ENCODE measurements around the gene AKAP13. TPM values are rescaled to one million over a fixed set of nuclear protein-coding genes. Genes with fewer than 3 reads are reported as not detected.

AKAP13 gene
- total and polyA plus RNA-seq, 2 of the 8 experiments (the other 6 are each of a cell fraction or from before 2014, with no cell fraction given) = 14.0 to 46.2 TPM

- Histone ChIP-seq H3K4me1 (replicated peaks in 1 of 4; ENCODE audit: control insufficient read depth in 3 of 4, insufficient read depth in 4 of 4, low read length in 3 of 4) (peaks cover 0 to 5% (median 0%) of the 10 kb centered on the region in 4 experiments; a peak in 1 of 7 replicates), H3K9me3 (ENCODE audit: insufficient read depth in 2 of 2, low read depth in 1 of 2, low read length in 1 of 2) (no peaks in the 10 kb centered on the region), H4K91ac (replicated peaks; ENCODE audit: insufficient read length, low read length) (no peak overlapping the region), H3K4me2 (ENCODE audit: insufficient read depth in 1 of 2, low read depth in 2 of 2, low read length in 2 of 2) (no peak overlapping the region), H3K27me3 (replicated peaks in 1 of 4; ENCODE audit: control insufficient read depth in 3 of 4, extremely low read depth in 1 of 4, insufficient read depth in 3 of 4, low read length in 3 of 4) (no peaks in the 10 kb centered on the region), H3K9ac (replicated peaks in 1 of 4; ENCODE audit: extremely low read depth in 1 of 4, low read depth in 3 of 4, low read length in 3 of 4) (no peak overlapping the region), H3K4ac (replicated peaks; ENCODE audit: insufficient read length, low read depth, low read length) (no peak overlapping the region), H2AFZ (ENCODE audit: low read length) (no peak overlapping the region), H2BK12ac (ENCODE audit: low read depth, low read length) (no peak overlapping the region), H2BK20ac (ENCODE audit: low read length) (no peak overlapping the region), H3K36me3 (ENCODE audit: control insufficient read depth in 2 of 4, insufficient read depth in 4 of 4, low read length in 3 of 4) (no peaks in the 10 kb centered on the region; a peak in 1 of 8 replicates), H4K20me1 (replicated peaks in 1 of 2; ENCODE audit: control insufficient read depth in 1 of 2, insufficient read depth in 2 of 2, low read length in 2 of 2) (no peaks in the 10 kb centered on the region), H3K18ac (ENCODE audit: extremely low read depth, low read length) (no peak overlapping the region), H2BK15ac (ENCODE audit: low read length) (no peak overlapping the region), H3K56ac (replicated peaks; ENCODE audit: insufficient read length, low read depth, low read length) (no peak overlapping the region), H3K23me2 (ENCODE audit: low read depth, low read length) (no peaks in the 10 kb centered on the region; the same call in 1 of the 2 replicates), H3K79me2 (ENCODE audit: control insufficient read depth in 1 of 2, insufficient read depth in 2 of 2, low read length in 2 of 2) (no peaks in the 10 kb centered on the region), H3K27ac (ENCODE audit: low read depth, low read length) (no peak overlapping the region), H3K79me1 (ENCODE audit: low read depth, low read length) (no peaks in the 10 kb centered on the region), H4K8ac (ENCODE audit: extremely low read depth, insufficient read depth, low read length) (no peak overlapping the region), H3K14ac (ENCODE audit: insufficient read length) (no peak overlapping the region), H2BK5ac (ENCODE audit: low read depth, low read length) (no peak overlapping the region), H2BK120ac (replicated peaks; ENCODE audit: low read depth, low read length) (no peak overlapping the region), H3K4me3 (ENCODE audit: extremely low read depth in 1 of 4, insufficient read depth in 2 of 4, low read depth in 3 of 4, low read length in 4 of 4) (no peak overlapping the region), H4K5ac (ENCODE audit: insufficient read length, low read depth, low read length) (no peak overlapping the region), H2AK5ac (ENCODE audit: low read depth, low read length) (no peak overlapping the region), H3K23ac (ENCODE audit: insufficient read length) (no peak overlapping the region)
- WGBS, 2 experiments (ENCODE audit: extremely low coverage in 1 of 2, insufficient coverage in 1 of 2, insufficient read length in 1 of 2, insufficient replicate concordance in 2 of 2, low coverage in 1 of 2, low lambda C conversion rate in 2 of 2, missing lambda C conversion rate in 1 of 2) = 95% methylated on average over 1 of the region's 1 CpG; no CpG with 5 or more reads in 1 of the 2 experiments
- ChIA-PET CTCF (ENCODE audit: partially characterized antibody) (interaction anchor here (1.0 to 2.4 kb wide), 3 partner anchors 12 to 16 kb away, joined by 3 to 9 read pairs (median 4); no protein-coding TSS in a partner anchor), POLR2A (ENCODE audit: partially characterized antibody) (no interaction called here)
- TF ChIP-seq POLR2AphosphoS5 (IDR thresholded peaks at IDR 0.05; ENCODE audit: low read depth, low read length) (no peak), POLR2A (IDR thresholded peaks at IDR 0.05; ENCODE audit: control extremely low read depth in 1 of 2, low read depth in 2 of 2, low read length in 2 of 2) (no peak), ASH2L (IDR thresholded peaks at IDR 0.05; ENCODE audit: low read length) (no peak)
- DNase-seq (ENCODE audit: low read depth in 1 of 2, low spot score in 2 of 2) (no peak), FAIRE-seq (no peak)
Measured at GRCh38 chr15:85603160-85603559, 222.8 kb downstream of the AKAP13 start.

Data from H1 (cell line).